CD1c-positive myeloid dendritic cell (primary cell): ENCODE results near the gene PCDHB16.

ENCODE experiments used
- DNase-seq: peaks from one replicate; pipeline ENCODE4 v3.0.0-alpha.2; 2016; ENCODE audit errors: extremely low spot score

PCDHB16 gene

GRCh38 chr5:141234109-141234667 lies 52.0 kb downstream of the PCDHB16 start:
- DNase-seq, result no peak
